LNCaP clone FGC (cell line): ENCODE results near the gene MYOM3.
"Not testable (repeated sequence)": the region's sequence is repeated elsewhere in the genome, so short reads cannot be mapped to it uniquely, and the experiment has no call there.

Experiments
- DNase-seq: peaks from one replicate; pipeline ENCODE4 v3.0.0-alpha.2; 2011; ENCODE audit warnings: low read depth
- H3K4me3 ChIP-seq: 2 replicates; pipeline ENCODE4 v1.5.1; 2011; ENCODE audit warnings: mild to moderate bottlenecking, low read depth, low read length, control low read depth
- TF ChIP-seq, protein P1 (sequence below): IDR thresholded peaks from 2 replicates; pipeline ENCODE4 v1.5.1; 2012; ENCODE audit warnings: mild to moderate bottlenecking; ENCODE audit not compliant: control insufficient read depth, insufficient read depth; ENCODE audit errors: extremely low read depth

MYOM3 gene

DNA sequence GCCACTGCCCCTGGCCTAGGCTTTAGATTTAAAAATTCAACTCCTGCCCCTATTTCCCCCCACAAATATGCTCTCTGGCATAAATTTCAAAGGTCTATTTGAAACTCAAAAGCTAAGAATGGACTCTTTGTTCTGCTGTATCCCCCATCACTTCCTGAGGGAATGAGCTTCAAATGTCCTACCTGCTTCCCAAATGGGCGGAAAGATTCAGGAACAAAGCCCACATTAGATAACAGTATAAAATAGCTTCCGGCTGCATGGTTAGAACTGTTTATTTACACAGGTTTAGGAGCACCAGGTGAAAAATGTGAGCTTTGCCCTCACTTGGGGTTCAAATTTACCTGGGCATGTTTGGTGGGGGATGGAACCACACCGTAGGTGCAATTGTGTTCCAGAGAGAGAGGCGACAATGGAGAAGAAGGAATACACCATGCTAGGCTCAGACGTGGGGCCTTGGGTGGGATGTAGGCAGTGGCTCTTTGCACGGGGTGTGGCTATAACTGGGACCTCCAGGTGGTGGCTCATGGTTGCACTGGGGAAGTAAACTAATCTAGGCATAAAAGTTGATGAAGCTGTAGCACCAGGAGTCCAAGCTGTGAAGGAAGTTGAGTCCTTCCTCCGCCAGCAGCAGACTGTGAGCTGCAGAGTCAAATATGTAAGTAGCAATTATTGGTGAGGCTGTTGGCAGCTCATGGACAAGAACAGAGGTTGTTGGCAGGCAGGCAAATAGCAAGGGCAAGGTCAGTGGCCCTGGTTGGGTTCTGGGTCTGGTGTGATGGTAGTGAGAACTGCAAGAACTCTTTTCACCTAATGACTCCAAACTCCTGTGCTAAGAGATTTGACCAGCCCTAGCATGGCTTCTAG is 90.3 kb downstream of the MYOM3 start:
- no peak overlapping the region for H3K4me3 ChIP-seq
- TF ChIP-seq, protein P1, sequence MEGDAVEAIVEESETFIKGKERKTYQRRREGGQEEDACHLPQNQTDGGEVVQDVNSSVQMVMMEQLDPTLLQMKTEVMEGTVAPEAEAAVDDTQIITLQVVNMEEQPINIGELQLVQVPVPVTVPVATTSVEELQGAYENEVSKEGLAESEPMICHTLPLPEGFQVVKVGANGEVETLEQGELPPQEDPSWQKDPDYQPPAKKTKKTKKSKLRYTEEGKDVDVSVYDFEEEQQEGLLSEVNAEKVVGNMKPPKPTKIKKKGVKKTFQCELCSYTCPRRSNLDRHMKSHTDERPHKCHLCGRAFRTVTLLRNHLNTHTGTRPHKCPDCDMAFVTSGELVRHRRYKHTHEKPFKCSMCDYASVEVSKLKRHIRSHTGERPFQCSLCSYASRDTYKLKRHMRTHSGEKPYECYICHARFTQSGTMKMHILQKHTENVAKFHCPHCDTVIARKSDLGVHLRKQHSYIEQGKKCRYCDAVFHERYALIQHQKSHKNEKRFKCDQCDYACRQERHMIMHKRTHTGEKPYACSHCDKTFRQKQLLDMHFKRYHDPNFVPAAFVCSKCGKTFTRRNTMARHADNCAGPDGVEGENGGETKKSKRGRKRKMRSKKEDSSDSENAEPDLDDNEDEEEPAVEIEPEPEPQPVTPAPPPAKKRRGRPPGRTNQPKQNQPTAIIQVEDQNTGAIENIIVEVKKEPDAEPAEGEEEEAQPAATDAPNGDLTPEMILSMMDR: no peak
- no peak for DNase-seq

DNA sequence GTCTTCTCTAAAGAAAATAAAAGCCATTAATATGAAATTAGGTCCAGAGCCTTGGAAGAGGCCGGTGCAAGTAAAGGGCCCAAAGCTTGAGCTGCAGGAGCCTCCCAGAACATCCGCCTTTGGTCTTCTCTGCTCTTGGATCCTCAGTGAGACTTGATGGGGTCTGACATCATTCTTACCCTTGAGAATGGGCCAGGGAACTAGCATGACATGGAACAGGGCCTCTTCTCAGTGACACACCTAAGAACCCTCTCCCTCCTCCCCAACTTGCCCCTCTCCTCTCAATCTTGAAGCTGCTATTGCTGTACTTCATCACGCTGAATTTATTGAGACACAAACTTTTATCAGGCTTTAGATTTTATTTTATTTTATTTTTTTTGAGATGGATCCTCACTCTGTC is 91.5 kb downstream of the MYOM3 start:
- TF ChIP-seq, protein P1: no peak
- DNase-seq: no peak
- H3K4me3 ChIP-seq: no peak overlapping the region

DNA sequence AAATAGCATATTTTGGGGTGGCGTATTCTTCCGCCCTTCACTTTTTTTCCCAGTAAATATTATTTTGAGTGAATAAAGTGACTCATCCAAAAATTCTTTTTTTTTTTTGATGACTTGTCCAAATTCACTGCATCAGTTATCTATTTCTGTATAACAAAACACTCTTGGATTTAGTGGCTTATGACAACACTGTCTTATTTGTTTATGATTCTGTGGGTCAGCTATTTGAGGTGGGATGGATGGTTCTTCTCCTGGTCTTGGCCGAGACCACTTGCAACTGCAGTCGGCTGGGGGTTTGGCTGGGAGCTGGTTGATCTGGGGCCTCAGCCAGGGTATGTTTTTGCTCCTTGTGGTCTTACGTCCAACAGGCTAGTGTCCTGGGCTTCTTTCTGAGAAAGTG is 91.9 kb downstream of the MYOM3 start:
- DNase-seq: no peak
- no peak overlapping the region for H3K4me3 ChIP-seq
- TF ChIP-seq, protein P1: no peak

DNA sequence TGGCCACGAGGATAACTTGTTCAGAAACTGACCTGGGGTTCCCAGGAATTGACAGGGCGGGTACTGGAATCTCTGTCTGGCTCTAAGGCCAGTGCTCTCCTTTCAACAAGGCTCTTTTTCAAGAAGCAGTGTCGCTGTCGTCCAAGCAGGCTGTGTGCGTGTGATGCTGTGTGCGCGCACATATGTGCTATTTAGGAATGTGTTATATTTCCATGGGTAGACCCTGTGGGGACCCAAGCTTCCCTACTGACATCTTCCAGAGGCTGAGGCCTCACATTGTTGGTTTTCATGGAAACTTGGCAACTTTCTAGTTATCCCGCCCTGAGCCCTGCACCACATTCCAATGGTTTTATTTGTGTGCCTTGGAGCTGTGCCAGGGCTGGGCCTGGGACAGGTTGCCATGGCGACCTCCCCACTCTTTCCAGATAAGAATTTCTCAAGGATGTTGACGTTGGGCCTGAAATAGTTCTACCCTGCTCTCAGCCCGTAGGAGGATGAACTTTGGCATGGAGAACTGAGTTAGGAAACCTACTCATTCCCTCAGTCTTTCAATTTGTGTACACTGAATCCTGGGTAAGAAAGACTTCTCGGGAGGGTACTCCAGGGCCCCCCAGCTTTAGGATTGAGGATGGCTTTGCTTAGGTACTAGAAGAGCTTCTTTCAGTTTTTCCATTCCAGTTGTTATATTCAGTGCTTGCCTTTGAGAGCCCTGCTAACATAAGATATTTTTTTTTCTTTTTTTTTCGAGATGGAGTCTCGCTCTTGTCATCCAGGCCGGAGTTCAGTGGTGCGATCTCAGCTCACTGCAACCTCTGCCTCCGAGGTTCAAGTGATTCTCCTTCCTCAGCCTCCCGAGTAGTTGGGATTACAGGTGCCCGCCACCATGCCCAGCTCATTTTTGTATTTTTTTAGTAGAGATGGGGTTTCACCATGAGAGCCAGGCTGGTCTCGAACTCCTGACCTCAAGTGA is 93.0 kb downstream of the MYOM3 start:
- DNase-seq: peak; percentile 90
- no peak overlapping the region for H3K4me3 ChIP-seq
- TF ChIP-seq, protein P1: no peak

DNA sequence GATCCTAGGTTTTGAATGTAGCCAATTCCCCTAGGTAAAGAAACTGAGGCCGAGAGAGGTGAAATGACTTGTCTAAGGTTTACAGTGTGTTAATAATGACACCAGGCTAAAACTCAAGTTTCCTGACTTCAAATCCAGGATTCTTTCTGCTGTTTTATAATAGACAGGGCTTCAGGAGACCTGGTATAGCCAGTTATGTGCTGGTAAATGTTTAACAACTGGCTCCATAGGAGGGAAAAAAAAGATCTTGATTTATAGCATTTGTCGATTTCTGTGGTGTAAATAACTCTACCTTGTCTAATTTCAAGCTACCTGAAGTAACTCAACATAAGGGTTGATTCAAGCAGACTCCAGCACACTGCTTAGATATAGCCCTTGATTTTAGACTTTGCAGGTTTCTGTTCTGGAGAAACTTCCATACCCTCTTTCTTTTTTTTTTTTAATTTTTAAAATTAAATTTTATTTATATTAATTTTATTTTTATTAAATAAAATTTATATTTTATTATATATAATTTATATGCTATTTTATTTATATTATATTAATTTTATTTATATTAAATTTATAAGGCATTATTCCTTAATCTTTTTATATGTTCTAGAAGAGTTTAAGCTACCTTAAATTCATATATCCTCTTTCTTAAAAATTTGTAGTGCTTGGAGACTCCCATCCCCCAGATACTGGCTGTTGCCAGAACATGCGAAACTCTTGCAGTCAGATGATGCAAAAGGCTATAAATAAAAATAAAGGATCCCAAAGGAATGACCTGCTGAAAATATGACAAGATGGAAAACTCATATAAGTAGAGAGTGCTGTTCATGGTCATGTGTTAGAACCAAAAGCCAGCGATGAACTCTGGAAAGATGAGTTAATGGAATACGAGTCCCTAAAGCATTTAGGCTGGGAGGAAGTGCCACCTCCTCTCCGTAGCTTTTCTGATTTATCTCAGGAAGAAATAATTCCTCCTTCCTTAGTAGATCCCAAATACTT is 96.4 kb downstream of the MYOM3 start:
- TF ChIP-seq, protein P1: no peak
- no peak for DNase-seq
- no peak overlapping the region for H3K4me3 ChIP-seq

DNA sequence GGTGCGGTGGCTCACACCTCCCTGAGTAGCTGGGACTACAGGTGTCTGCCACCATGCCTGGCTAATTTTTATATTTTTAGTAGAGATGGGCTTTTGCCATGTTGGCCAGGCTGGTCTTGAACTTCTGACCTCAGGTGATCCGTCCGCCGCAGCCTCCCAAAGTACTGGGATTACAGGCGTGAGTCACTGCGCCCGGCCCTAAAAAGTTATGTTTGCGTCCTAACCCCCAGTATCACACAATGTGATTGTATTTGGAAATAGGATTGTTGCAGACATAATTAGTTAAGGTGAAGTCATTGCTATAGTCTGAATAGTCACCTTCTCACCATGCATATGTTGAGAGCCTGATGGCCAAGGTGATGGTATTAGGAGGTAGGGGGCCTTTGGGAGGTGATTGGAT is 99.1 kb downstream of the MYOM3 start:
- DNase-seq, H3K4me3 ChIP-seq: not testable (repeated sequence)
